Mucosa of rectum (tissue), 2 donors: ENCODE data around the gene DNAJB7.
"Not testable (repeated sequence)": the region's sequence is repeated elsewhere in the genome, so short reads cannot be mapped to it uniquely, and the experiment has no call there.

ENCODE experiments used
- H3K27ac ChIP-seq, 2 donors: one replicate each; pipeline ENCODE4 v1.7.0; 2013; ENCODE audit warnings: inconsistent platforms in 2 of 2, low read depth in 2 of 2, low read length in 2 of 2
- H3K27me3 ChIP-seq, 2 donors: one replicate each; pipeline ENCODE4 v1.7.0; 2013; ENCODE audit warnings: low read length in 2 of 2; ENCODE audit not compliant: control insufficient read depth in 2 of 2, insufficient read depth in 2 of 2
- H3K36me3 ChIP-seq, 2 donors: one replicate each; pipeline ENCODE4 v1.7.0; 2013; ENCODE audit warnings: low read length in 2 of 2; ENCODE audit not compliant: control insufficient read depth in 2 of 2, insufficient read depth in 2 of 2
- H3K4me1 ChIP-seq, 2 donors: one replicate each; pipeline ENCODE4 v1.7.0; 2013; ENCODE audit warnings: low read length in 2 of 2, mild to moderate bottlenecking in 1 of 2; ENCODE audit not compliant: control insufficient read depth in 2 of 2, insufficient read depth in 2 of 2
- H3K4me3 ChIP-seq, 2 donors: one replicate each; pipeline ENCODE4 v1.7.0; 2013; ENCODE audit warnings: low read length in 2 of 2
- H3K9ac ChIP-seq, 2 donors: one replicate each; pipeline ENCODE4 v1.7.0; 2013; ENCODE audit warnings: low read length in 2 of 2, low read depth in 1 of 2, mild to moderate bottlenecking in 1 of 2
- H3K9me3 ChIP-seq, 2 donors: one replicate each; pipeline ENCODE4 v1.7.0; 2013; ENCODE audit warnings: low read length in 2 of 2; ENCODE audit not compliant: control insufficient read depth in 2 of 2
- donor health status: healthy.
- donor health status: Normal muscosa, but diverticular disease.

DNAJB7 gene

DNA sequence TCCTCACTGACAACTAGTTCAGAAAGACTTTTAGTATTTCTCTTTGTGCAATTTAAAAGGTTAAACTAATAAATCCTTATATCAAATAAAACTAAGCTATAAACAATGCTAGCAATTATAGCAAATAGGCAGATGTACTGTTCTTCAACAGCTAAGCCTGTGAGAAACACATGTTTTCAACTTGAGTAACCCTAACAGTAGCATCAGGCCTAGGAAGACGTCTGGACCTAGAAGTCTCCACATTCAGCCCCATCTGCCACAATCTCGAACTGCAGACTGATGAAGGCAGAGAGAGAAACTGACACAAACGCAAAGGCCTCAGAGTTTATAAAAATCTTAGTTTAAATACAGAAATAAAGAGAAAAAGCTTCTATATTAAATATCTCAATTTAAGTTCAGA, 8.0 kb downstream of the DNAJB7 start:
- H3K27ac ChIP-seq: no peak overlapping the region
- peaks cover 6 to 11% of the 10 kb centered on the region in 2 donors for H3K36me3 ChIP-seq
- peaks cover 22 to 39% of the 10 kb centered on the region in 2 donors for H3K4me1 ChIP-seq
- H3K27me3 ChIP-seq: no peaks in the 10 kb centered on the region
- peak overlapping the region in 1 of 2 donors; percentile 13 for H3K9ac ChIP-seq
- H3K9me3 ChIP-seq: no peaks in the 10 kb centered on the region
- H3K4me3 ChIP-seq: no peak overlapping the region

- no peaks in the 10 kb centered on the region for H3K27me3 ChIP-seq
- H3K4me3 ChIP-seq: no peak overlapping the region
- peak overlapping the region in 1 of 2 donors; percentile 1 for H3K9ac ChIP-seq
- H3K36me3 ChIP-seq: peaks cover 7 to 16% of the 10 kb centered on the region in 2 donors
- H3K9me3 ChIP-seq: no peaks in the 10 kb centered on the region
- peaks cover 22 to 39% of the 10 kb centered on the region in 2 donors for H3K4me1 ChIP-seq
- peak overlapping the region in 1 of 2 donors; percentile 2 for H3K27ac ChIP-seq
These were observed 8.6 kb downstream of the DNAJB7 start for GRCh38 chr22:40853333-40853732.

- H3K27me3 ChIP-seq, H3K4me1 ChIP-seq, H3K9me3 ChIP-seq, H3K4me3 ChIP-seq, H3K9ac ChIP-seq, H3K27ac ChIP-seq: not testable (repeated sequence)
- peaks cover 33 to 63% of the 10 kb centered on the region in 2 donors for H3K36me3 ChIP-seq
These were observed 16.1 kb downstream of the DNAJB7 start for GRCh38 chr22:40845816-40846215.

- H3K9me3 ChIP-seq: no peaks in the 10 kb centered on the region
- H3K4me3 ChIP-seq: no peak overlapping the region
- H3K36me3 ChIP-seq: peaks cover 38 to 66% of the 10 kb centered on the region in 2 donors
- no peak overlapping the region for H3K9ac ChIP-seq
- H3K27ac ChIP-seq: no peak overlapping the region
- no peaks in the 10 kb centered on the region for H3K4me1 ChIP-seq
- no peaks in the 10 kb centered on the region for H3K27me3 ChIP-seq
These were observed 17.0 kb downstream of the DNAJB7 start for GRCh38 chr22:40844951-40845350.

GRCh38 chr22:40838486-40838885, 23.4 kb downstream of the DNAJB7 start:
- Histone ChIP-seq H3K36me3 (peaks cover 62 to 73% of the 10 kb centered on the region in 2 donors), H3K27ac (no peak overlapping the region), H3K9me3 (no peaks in the 10 kb centered on the region), H3K4me3 (no peak overlapping the region), H3K27me3 (no peaks in the 10 kb centered on the region), H3K4me1 (no peaks in the 10 kb centered on the region), H3K9ac (no peak overlapping the region)

DNA sequence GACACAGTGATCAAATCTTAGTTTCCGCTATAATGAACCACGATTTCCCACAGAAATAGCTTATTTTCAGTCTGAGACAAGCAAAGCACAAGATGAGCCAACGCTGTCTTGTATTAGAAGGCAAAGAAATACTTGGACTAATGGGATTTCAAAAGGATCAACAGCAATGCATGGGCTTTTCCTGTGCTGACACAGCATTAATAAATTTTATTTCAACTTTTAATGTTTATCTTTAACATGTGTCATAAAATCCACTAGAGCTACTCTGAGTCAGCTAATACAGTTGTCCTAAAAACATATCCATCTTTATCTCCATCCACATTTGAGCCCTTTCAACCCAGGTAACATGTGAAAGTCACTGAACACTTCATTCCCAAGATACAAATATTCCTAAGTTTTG, 27.3 kb downstream of the DNAJB7 start:
- Histone ChIP-seq H3K9ac (no peak overlapping the region), H3K4me3 (no peak overlapping the region), H3K4me1 (peaks cover 0 to 6% of the 10 kb centered on the region in 2 donors), H3K9me3 (no peaks in the 10 kb centered on the region), H3K36me3 (peaks cover 58 to 67% of the 10 kb centered on the region in 2 donors), H3K27ac (no peak overlapping the region), H3K27me3 (no peaks in the 10 kb centered on the region)

- Histone ChIP-seq H3K9ac (no peak overlapping the region), H3K4me1 (peaks cover 0 to 6% of the 10 kb centered on the region in 2 donors), H3K4me3 (no peak overlapping the region), H3K27me3 (no peaks in the 10 kb centered on the region), H3K27ac (no peak overlapping the region), H3K36me3 (peaks cover 35 to 40% of the 10 kb centered on the region in 2 donors), H3K9me3 (no peaks in the 10 kb centered on the region)
These were observed 32.8 kb downstream of the DNAJB7 start for GRCh38 chr22:40829131-40829530.

DNA sequence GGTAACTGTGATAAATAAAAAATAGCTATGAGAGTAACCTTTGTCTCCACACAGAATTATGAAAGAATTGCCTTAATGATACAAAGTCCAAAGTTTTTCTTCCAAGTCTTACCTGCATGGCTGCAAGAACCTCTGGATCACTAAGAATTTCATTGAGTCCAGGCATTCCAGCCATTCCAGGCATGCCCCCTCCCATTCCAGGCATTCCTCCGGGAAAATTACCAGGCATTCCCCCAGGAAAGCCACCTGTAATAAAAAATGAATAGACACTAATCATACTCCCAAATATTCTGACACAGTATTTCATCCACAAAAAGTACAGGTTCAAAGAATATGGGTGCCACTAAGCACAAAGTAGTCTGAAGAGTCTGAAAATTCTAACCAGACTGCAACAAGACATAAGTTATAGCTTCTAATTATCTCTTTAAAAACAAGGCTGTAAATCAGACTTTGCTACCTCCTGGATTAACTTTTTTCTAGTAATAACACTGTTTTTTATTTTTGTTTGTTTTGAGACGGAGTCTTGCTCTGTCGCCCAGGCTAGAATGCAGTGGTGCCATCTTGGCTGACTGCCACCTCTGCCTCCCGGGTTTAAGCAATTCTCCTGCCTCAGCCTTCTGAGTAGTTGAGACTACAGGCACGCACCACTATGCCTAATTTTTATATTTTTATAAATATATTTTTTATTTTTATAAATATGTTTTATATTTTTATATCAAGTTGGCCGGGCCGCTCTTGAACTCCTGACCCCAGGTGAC, 34.8 kb downstream of the DNAJB7 start:
- Histone ChIP-seq H3K27ac (no peak overlapping the region), H3K9me3 (no peaks in the 10 kb centered on the region), H3K4me1 (no peaks in the 10 kb centered on the region), H3K27me3 (no peaks in the 10 kb centered on the region), H3K9ac (no peak overlapping the region), H3K4me3 (no peak overlapping the region), H3K36me3 (peaks cover 33 to 38% of the 10 kb centered on the region in 2 donors)

DNA sequence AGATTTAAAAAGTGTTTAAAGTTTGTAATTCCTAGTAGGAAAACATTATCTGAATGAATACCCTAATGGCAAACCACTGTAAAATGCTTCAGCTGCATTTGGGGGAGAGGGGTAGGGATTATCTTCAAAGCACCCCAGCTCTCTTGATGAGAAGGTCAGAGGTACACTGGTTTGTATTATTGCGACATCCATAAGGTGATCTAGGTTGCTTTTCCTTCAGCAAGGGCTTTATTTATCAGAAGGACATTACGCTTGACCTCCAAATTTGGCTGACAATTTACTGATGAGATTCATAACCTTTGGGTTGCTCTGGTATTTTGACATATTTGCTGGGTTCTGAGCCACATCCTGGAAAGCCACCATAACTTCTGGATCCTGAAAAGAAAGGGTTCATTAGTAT, 35.6 kb downstream of the DNAJB7 start:
- peaks cover 25 to 38% of the 10 kb centered on the region in 2 donors for H3K36me3 ChIP-seq
- not testable (repeated sequence) for H3K9ac ChIP-seq, H3K9me3 ChIP-seq, H3K27ac ChIP-seq, H3K4me3 ChIP-seq, H3K4me1 ChIP-seq, H3K27me3 ChIP-seq

GRCh38 chr22:40823426-40823825, 38.5 kb downstream of the DNAJB7 start:
- H3K27ac ChIP-seq: no peak overlapping the region
- H3K4me1 ChIP-seq: peaks cover 8 to 10% of the 10 kb centered on the region in 2 donors
- H3K36me3 ChIP-seq: peaks cover 3 to 18% of the 10 kb centered on the region in 2 donors
- no peak overlapping the region for H3K4me3 ChIP-seq
- H3K9ac ChIP-seq: no peak overlapping the region
- no peaks in the 10 kb centered on the region for H3K9me3 ChIP-seq
- no peaks in the 10 kb centered on the region for H3K27me3 ChIP-seq
